Lower lobe of right lung (tissue), 2 donors: ENCODE data around the gene NUMA1. TPM values are rescaled to one million over a fixed set of nuclear protein-coding genes. Genes with fewer than 3 reads are reported as not detected.

Experiments
- ATAC-seq, 2 donors: fragments of 200-7000 bp; cut with Tn5 transposase; one replicate each; pipeline ENCODE4 v1.9.1; 2020 to 2022; ENCODE audit warnings: mild to moderate bottlenecking in 2 of 2, moderate library complexity in 2 of 2
- DNase-seq: peaks from one replicate; pipeline ENCODE4 v3.0.0-alpha.2; 2020
- H3K27ac ChIP-seq: fragments of 200-600 bp; one replicate; pipeline ENCODE4 v1.8.0; 2022
- H3K27me3 ChIP-seq: fragments of 200-600 bp; one replicate; pipeline ENCODE4 v1.8.0; 2022; ENCODE audit warnings: low read depth
- H3K36me3 ChIP-seq: fragments of 200-600 bp; one replicate; pipeline ENCODE4 v1.8.0; 2022; ENCODE audit warnings: mild to moderate bottlenecking
- H3K4me1 ChIP-seq: fragments of 200-600 bp; one replicate; pipeline ENCODE4 v1.8.0; 2022
- H3K4me3 ChIP-seq: fragments of 200-600 bp; one replicate; pipeline ENCODE4 v1.8.0; 2022; ENCODE audit warnings: mild to moderate bottlenecking
- H3K9me3 ChIP-seq: fragments of 200-600 bp; one replicate; pipeline ENCODE4 v1.8.0; 2022
- intact Hi-C: fragments of 100-400 bp; cut with DNase I; formaldehyde crosslinking; loops from one replicate; pipeline ENCODE4 v1.11.0; 2022
- total RNA-seq: library from RNA; stranded (reverse); fragmentation: NEBNext Ultra II Directional; extraction: Animal tissue kit (Norgen Biotek cat#: 25700); gene quantifications from one replicate; pipeline ENCODE4 v1.2.1, GENCODE V29; 2021
- TF ChIP-seq, protein P1 (sequence below): fragments of 200-600 bp; IDR thresholded peaks from one replicate; pipeline ENCODE4 v1.8.0; 2022; ENCODE audit warnings: antibody characterized with exemption, mild to moderate bottlenecking
- donor health status: DM: no; HTN: yes; CAD: no; lungs with severe emphysema.

The NUMA1 gene
- total RNA-seq, 1 donor from 2014 or later = 200 TPM

DNA sequence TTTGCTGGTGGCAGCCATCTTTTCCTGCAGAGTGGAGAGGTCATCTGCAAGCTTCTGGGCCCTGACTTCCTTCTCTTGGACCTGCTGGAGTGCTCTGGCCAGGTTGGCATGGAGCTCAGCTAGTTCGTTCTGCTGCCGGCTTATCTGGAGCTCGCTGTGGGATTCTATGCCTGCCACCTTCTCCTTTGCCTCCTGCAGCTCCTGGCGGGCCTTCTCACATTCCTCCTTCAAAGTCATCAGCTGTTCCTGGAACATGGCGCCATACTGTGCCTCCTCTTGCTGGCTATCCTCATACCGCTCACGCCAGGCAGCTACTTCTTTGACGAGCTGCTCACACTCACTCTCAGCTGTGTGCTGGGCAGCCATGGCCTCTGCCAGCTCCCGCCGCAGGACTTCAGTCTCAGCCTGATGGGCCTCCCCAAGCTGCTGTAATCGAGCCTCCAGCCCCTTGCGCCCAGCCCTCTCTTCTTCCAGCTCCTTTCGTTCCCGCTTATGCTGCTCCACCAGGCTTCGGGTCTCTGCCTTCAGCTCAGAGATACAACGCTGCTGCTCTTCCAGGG lies 65.5 kb downstream of the NUMA1 start:
- Histone ChIP-seq H3K9me3 (no peaks in the 10 kb centered on the region), H3K36me3 (peaks cover 100% of the 10 kb centered on the region), H3K4me3 (no peak overlapping the region), H3K27ac (no peak overlapping the region), H3K27me3 (no peaks in the 10 kb centered on the region), H3K4me1 (peaks cover 26% of the 10 kb centered on the region)
- ATAC-seq = no peak
- DNase-seq = no peak
- intact Hi-C loops = no loop called here
- TF ChIP-seq, protein P1, sequence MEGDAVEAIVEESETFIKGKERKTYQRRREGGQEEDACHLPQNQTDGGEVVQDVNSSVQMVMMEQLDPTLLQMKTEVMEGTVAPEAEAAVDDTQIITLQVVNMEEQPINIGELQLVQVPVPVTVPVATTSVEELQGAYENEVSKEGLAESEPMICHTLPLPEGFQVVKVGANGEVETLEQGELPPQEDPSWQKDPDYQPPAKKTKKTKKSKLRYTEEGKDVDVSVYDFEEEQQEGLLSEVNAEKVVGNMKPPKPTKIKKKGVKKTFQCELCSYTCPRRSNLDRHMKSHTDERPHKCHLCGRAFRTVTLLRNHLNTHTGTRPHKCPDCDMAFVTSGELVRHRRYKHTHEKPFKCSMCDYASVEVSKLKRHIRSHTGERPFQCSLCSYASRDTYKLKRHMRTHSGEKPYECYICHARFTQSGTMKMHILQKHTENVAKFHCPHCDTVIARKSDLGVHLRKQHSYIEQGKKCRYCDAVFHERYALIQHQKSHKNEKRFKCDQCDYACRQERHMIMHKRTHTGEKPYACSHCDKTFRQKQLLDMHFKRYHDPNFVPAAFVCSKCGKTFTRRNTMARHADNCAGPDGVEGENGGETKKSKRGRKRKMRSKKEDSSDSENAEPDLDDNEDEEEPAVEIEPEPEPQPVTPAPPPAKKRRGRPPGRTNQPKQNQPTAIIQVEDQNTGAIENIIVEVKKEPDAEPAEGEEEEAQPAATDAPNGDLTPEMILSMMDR = no peak

DNA sequence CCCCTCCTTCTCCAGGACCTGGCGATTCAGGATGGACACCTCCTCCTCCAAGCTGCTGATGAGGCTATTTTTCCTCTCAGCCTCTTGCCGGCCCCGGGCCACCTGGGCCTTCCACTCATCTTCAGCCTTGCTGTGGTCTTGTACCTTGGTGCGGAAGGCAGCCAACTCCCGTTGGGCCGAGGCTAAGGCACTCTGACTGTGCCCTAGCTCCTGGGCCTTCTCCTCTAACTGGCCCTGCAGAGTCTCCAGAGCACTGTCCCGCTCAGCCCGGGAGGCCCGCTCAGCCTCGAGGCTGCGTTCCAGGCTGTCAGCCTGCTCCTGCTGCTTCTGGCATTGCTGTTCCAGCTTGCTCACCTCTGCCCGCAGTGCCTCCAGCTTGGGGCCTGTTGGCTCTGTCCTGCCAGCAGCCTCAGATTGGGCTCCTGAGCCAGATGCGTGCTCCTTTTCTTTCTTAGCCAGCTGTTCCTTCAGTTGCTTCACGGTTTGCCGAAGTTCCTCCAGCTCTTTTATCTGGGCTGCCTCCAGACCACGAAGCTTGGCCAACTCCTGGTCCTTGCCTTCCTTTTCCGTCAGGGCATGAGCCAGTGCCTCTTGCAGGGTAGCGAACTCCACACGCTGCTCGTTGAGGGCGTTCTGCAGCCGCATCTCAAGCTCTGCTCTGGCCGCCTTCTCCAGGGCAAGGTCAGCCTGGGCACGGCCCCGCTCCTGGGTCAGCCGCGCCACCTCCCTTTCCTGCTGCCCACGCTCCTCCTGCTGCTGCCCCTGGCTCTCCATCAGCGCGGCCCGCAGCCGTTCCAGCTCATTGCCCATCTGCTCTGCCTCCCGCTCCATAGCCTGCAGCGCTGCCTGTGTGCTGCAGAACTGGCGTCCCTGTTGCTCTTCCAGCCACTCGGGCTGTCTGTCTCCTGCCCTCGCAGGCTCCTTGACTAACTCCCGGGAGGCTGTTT lies 66.3 kb downstream of the NUMA1 start:
- ATAC-seq = no peak
- no peak overlapping the region for H3K4me3 ChIP-seq
- peaks cover 26% of the 10 kb centered on the region for H3K4me1 ChIP-seq
- intact Hi-C loops = no loop called here
- TF ChIP-seq, protein P1 = no peak
- no peaks in the 10 kb centered on the region for H3K9me3 ChIP-seq
- peak overlapping the region; percentile 37 for H3K27ac ChIP-seq
- no peaks in the 10 kb centered on the region for H3K27me3 ChIP-seq
- peaks cover 100% of the 10 kb centered on the region for H3K36me3 ChIP-seq
- no peak for DNase-seq

DNA sequence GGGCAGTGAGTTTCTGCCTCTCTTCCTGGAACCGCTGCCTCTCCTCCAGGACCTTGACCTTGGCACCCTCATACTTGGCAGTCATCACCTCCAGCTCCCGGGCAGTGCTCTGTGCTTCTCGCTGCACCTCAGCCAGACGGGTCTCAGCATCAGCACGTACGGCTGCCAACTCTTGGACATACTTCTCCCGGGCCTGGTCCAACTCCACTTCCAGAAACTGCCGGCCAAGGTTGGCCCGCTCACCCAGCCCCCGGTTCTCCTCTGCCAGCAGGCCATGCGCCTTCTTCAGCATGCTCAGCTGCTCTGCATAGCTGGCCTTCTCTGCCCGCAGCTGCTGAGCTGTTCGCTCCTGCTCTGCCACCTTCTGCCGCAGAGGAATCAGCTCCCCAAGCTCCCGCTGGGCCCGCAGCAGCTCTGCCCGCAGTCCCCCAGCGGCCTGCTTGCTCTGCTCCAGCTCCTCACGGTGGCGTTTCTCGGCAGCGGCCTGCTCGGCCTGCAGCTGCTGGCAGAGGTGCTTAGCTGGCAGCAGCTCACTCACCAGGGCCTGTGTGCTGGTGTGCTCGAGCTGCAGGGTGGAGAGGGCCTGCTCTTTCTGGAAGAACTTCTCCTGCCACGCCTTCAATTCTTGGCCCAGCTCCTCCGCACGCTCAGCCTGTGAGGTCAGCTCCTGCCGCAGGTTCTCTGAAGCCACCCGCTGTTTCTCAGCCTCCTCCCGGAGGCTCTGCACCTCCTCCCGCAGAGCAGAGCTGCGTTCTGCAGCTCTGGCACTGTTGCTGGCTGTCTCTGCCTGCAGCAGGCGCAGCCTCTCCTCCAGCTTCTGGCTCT lies 67.2 kb downstream of the NUMA1 start:
- DNase-seq (peak; percentile 79), ATAC-seq (peak; percentile 81 to 88)
- Histone ChIP-seq H3K4me3 (peak overlapping the region; percentile 1), H3K27me3 (no peaks in the 10 kb centered on the region), H3K36me3 (peaks cover 100% of the 10 kb centered on the region), H3K9me3 (no peaks in the 10 kb centered on the region), H3K4me1 (peaks cover 26% of the 10 kb centered on the region), H3K27ac (peak overlapping the region; percentile 43)
- intact Hi-C loops = no loop called here
- TF ChIP-seq, protein P1 = no peak

DNA sequence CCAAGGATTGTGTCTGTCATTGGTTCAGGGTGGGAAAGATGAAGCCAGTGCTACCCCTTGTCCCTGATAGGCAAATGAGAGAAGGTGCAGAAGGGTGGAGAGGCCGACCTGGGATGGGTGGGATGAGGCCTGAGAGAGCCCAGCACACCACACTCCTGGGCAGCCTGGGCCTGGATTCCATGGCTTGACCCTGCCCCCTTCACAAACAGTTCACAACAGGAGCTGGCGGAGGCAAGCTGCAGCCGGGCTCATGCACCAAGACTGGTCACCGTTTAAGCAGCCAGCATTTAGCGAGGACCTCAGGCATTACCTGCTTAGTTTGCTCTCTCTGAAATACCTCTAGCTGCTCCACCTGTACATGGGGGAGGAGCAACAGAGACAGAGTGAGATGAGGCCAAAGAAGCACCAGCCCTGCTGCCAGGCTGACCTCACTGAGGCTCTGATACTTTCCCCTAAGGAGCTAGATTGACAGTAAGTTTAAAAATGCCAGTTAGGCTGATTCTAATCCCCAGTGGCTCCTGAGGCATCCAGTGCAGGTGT lies 68.2 kb downstream of the NUMA1 start:
- no peaks in the 10 kb centered on the region for H3K27me3 ChIP-seq
- peaks cover 26% of the 10 kb centered on the region for H3K4me1 ChIP-seq
- no peak for ATAC-seq
- TF ChIP-seq, protein P1 = no peak
- intact Hi-C loops = no loop called here
- H3K9me3 ChIP-seq = no peaks in the 10 kb centered on the region
- peak overlapping the region; percentile 43 for H3K27ac ChIP-seq
- no peak for DNase-seq
- H3K36me3 ChIP-seq = peaks cover 100% of the 10 kb centered on the region
- no peak overlapping the region for H3K4me3 ChIP-seq
